NCI-H510A (cell line): Measurements from ENCODE around the gene FAU.
"Not testable (repeated sequence)": the region's sequence is repeated elsewhere in the genome, so short reads cannot be mapped to it uniquely, and the experiment has no call there.

ENCODE experiments used
- DNase-seq: peaks from one replicate; lab custom pipeline; 2025; lab: John Stamatoyannopoulos, UW

FAU gene

GRCh38 chr11:65121865-65122696 lies at the start of gene FAU, which contains the start of gene MRPL49:
Gene FAU, minus strand, starts transcription at chr11:65122134. Its CDS starts 321 bp downstream, at chr11:65121813.
Gene MRPL49, plus strand, starts transcription at chr11:65122321. Its CDS starts 26 bp downstream, at chr11:65122347.
- peak; percentile 98 for DNase-seq

DNA sequence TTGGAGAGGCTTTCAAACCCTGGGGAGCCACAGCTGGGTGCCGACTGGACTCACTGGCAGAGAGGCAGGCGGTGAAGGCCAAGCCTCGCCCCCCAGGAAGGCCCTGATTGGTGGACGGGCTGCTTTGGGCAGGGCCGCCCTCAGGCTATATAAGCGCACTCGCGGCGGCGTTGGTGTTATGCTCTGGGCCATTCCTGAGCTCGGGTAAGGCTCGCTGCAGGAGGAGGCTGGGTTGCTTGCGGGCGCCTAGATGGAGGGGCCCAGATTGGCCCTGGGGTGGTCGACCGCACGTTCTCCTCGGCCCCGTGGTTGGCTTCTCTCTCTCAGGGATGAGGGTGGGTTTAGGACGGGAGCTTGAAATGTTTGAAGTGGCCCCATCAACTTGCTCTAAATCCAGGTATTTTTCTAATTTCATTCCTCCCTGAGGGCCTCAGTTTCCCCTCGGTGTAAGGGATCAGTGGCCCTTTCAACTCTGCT lies 48.2 kb upstream of the FAU start, which contains the start of gene SPDYC:
TSS of gene SPDYC (plus strand) at position 176 of the 477 bp plus-strand sequence. CDS start 1,125 bp downstream, outside the sequence.
- no peak for DNase-seq

DNA sequence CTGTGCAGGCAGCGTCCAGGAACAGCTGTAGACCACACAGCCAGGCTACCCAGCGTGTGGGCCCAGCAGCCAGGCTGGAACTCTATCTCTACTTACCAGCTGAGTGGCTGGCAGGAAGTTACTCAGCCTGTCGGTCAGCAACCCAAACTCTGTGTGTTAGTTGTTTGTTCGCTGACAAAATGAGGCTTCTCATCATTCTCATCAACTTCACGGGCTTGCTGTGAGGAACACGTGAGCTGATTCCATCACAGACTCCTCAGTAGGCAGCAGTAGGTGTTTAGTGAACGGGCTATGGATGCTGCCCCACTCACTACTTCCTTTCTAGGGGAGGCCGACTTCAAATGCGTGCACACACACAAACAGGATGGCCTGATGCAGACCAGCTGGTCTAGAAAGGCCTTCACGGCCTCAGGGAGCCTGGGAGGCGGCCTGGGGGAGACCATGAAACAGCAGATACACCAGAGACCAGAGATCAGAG lies 47.3 kb upstream of the FAU start:
- no peak for DNase-seq

- no peak for DNase-seq
These were observed 45.7 kb upstream of the FAU start for GRCh38 chr11:65167656-65168055.

DNA sequence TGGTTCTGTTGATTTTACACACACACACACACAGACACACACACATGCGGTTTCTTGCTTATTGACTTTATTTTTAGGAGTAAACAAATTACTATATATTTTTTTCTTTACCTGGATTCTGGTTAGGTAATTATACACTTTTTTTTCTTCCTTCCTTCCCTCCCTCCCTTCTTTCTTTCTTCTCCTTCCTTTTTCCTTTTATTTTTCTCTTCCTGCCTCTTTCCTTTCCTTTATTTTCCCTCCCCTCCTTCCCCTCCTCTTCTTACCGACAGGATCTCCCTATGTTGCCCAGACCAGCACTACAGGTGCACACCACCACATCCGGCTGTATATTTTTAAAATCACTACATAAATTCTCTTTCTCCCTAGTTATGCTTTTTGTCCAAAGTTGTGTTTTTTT lies 45.0 kb upstream of the FAU start:
- DNase-seq: no peak

- no peak for DNase-seq
These were observed 43.7 kb upstream of the FAU start for GRCh38 chr11:65165410-65166317.

DNA sequence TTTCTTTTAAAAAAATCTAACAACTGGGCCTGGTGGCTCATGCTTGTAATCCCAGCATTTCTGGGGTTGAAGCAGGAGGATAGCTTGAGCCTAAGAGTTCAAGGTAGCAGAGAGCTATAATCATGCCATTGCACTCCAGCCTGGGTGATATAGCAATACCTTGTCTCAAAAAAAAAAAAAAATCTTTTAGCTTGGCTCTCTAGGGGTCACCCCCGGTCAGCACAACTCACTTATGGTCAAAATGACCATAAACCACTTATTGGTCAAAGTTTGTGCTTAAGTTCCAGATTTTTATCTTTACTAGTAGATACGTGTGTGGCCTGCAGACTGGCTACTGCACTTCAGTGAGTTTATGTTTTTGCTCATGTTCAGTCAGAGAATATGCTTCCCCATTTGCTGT lies 41.8 kb upstream of the FAU start:
- no peak for DNase-seq

DNA sequence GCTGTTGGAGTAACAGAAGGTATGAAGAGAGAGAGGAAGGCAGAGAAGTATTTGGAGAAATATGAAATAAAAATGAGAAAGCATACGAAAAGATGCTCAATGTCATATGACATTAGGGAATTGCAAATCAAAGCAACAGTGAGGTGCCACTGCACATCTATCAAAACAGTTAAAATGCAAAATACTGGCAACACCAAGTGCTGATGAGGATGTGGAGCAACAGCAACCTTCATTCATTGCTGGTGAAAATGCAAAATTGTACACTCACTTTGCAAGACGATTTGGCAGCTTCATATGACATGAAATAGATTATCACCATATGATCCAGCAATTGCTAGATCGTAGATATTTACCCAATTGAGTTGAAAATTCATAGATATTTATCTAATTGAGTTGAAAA lies 38.7 kb upstream of the FAU start:
- DNase-seq: no peak

GRCh38 chr11:65159012-65159411 lies 37.1 kb upstream of the FAU start:
- no peak for DNase-seq

DNA sequence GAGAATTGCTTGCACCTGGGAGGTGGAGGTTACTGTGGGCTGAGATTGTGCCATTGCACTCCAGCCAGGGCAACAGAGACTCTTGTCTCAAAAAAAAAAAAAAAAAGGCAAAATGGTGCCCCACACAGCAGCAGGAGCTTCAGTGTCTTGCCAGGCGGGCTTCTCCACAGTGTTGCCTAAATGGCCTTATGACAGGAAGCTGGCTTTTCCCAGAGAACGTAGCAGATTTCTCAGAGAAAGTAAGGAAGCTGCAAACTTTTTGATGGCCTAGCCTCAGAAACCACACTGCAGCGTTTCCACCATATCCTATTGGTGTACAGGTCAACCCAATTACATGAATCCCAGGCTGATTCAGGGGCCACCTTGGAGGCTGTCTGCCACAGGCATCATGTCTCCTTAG lies 35.4 kb upstream of the FAU start:
- DNase-seq: no peak

GRCh38 chr11:65156926-65157325 lies 35.0 kb upstream of the FAU start:
- DNase-seq: no peak

DNA sequence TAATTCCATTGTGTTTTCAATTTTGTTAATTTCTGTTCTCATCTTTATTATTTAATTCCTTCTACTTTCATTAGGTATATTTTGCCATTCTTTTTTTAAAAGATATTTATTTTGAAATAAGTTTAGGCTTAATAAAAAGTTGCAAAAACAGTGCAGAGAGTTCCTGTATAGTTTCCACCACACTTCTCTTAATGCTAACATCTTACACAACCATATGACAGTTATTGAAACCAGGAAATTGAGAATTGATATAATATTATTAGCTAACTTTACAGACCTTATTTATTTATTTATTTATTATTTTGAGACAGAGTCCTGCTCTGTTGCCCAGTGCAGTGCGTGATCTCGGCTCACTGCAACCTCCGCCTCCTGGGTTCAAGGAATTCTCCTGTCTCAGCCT lies 34.3 kb upstream of the FAU start:
- DNase-seq: no peak

GRCh38 chr11:65152122-65152521 lies 30.2 kb upstream of the FAU start:
- no peak for DNase-seq

GRCh38 chr11:65151331-65151899 lies 29.5 kb upstream of the FAU start:
- no peak for DNase-seq

GRCh38 chr11:65150509-65151299 lies 28.8 kb upstream of the FAU start:
- peak; percentile 65 for DNase-seq

DNA sequence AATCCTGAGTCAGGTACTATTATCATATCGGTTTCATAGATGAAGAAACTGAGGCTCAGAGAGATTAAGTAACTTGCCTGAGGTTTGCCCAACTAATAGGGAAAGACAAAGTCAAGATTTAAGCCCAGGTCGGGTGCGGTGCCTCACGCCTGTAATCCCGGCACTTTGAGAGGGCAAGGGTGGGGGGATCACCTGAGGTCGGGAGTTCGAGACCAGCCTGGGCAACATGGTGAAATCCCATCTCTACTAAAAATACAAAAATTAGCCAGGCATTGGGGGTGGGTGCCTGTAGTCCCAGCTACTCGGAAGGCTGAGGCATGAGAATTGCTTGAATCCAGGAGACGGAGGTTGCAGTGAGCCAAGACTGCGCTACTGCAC lies 28.2 kb upstream of the FAU start:
- not testable (repeated sequence) for DNase-seq

DNA sequence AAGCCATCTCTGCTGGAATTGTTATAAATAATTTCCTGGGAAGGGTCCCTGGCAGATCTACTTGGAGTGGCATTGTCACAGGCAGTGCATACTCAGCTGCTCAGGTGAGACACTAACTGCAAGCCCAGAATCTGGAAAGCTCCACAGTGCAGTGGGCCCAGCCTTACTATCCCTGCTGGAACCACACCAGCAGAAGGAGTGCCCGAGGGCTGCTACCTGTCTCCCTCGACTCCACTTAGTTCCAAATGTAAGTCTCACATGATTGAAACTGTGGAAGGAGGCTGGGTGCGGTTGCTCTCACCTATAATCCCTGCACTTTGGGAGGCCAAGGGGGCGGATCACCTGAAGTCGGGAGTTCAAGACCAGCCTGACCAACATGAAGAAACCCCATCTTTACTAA lies 26.7 kb upstream of the FAU start:
- DNase-seq: no peak

DNA sequence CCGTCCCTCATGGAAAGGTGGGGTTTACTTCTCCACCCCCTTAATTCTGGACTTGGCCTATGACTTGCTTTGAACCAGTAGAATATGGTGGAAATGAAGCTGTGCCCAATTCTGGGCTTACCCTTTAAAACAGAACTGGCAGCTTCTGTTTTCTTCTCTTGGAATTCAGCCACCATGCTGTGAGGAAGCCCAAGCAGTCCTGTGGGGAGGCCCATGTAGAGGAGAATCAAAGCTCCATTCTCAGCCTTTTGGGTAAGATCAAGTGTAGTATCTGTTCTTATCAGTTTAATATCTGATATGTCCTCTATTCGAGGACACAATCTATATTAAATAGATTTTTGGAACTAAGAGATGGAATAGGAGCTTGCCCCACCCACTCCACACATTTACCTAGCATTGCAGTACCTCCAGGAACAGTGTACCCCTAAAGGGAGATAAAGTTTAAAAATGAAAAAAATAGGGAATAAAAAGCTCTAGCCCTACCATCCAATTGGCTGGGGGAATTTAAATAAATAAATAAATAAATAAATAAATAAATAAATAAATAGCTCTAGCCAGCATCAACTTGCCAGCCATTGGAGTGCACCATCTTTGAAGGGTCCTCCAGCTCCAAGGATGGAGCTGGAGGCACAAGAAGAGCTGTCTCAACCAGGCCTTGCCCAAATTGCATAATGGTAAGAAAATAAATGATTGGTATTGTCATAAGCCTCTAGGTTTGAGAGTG lies 25.6 kb upstream of the FAU start:
- DNase-seq: no peak

- DNase-seq: no peak
These were observed 20.1 kb upstream of the FAU start for GRCh38 chr11:65141896-65142494.

DNA sequence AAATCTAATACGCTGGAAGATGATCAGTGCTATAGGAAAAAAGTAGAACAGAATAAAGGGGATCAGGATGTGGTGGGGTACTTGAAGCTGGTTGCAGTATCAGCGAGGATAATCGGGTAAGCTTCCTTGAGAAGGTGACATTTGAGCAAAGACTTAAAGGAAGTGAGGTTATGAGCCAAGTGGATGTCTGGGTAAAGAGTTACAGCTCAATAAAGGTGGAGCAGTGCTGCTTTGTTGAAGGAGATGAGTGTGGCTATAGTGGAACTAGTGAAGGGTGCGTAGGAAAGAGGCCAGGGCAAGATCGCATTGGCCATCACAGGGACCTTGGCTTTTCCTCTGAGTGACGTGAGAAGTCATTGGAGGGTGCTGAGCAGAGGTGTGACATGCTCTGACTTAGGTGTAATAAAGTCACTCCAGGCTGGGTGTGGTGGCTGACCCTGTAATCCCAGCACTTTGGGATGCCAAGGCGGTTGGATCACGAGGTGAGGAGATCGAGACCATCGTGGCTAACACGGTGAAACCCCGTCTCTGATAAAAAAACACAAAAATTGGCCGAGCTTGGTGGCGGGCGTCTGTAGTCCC lies 14.7 kb upstream of the FAU start:
- no peak for DNase-seq
